22Rv1 (cell line): ENCODE measurements around the gene PCK2.

Experiments used
- CTCF ChIP-seq: fragments of 450-650 bp; IDR thresholded peaks from 2 replicates; pipeline ENCODE4 v1.5.1; 2017; ENCODE audit warnings: mild to moderate bottlenecking
- ZFX ChIP-seq: fragments of 450-650 bp; IDR thresholded peaks from 2 replicates; pipeline ENCODE4 v1.6.1; 2017; ENCODE audit warnings: antibody characterized with exemption, borderline replicate concordance

- TF ChIP-seq CTCF (no peak), ZFX (no peak)
Observed at GRCh38 chr14:24088095-24088494, 6.0 kb upstream of the PCK2 start.
